Fibroblast of the aortic adventitia (primary cell): ENCODE data around the gene JARID2. TPM values are rescaled to one million over a fixed set of nuclear protein-coding genes. Genes with fewer than 3 reads are reported as not detected.
A peak's percentile ranks its signal among the peaks of the same experiment; 100 is the strongest.

Experiments
- DNase-seq: peaks from one replicate; pipeline ENCODE4 v3.0.0-alpha.2; 2010; ENCODE audit warnings: low read depth
- H3K4me3 ChIP-seq: 2 replicates; pipeline ENCODE4 v1.5.1; 2011; ENCODE audit warnings: low read depth, mild to moderate bottlenecking, control low read depth, low read length, moderate library complexity
- total RNA-seq: library from RNA; depleted of rRNA; stranded (reverse); fragments of >200 nt; gene quantifications from 2 replicates; pipeline ENCODE4 v1.2.3, GENCODE V29; 2012; ENCODE audit warnings: low replicate concordance
- TF ChIP-seq, protein P1 (sequence below): IDR thresholded peaks from 2 replicates; pipeline ENCODE4 v1.5.1; 2011; ENCODE audit warnings: mild to moderate bottlenecking, low read length, control low read depth, inconsistent platforms; ENCODE audit not compliant: insufficient read depth

Gene JARID2
- total RNA-seq, 1 donor, result 8.3 TPM

DNA sequence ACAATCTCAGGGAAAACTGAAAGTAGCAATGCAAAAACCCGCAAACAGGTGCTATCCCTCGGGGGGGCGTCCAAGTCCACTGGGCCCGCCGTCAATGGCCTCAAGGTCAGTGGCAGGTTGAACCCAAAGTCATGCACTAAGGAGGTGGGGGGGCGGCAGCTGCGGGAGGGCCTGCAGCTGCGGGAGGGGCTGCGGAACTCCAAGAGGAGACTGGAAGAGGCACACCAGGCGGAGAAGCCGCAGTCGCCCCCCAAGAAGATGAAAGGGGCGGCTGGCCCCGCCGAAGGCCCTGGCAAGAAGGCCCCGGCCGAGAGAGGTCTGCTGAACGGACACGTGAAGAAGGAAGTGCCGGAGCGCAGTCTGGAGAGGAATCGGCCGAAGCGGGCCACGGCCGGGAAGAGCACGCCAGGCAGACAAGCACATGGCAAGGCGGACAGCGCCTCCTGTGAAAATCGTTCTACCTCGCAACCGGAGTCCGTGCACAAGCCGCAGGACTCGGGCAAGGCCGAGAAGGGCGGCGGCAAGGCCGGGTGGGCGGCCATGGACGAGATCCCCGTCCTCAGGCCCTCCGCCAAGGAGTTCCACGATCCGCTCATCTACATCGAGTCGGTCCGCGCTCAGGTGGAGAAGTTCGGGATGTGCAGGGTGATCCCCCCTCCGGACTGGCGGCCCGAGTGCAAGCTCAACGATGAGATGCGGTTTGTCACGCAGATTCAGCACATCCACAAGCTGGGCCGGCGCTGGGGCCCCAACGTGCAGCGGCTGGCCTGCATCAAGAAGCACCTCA, 250.7 kb downstream of the JARID2 start:
- no peak overlapping the region for H3K4me3 ChIP-seq
- TF ChIP-seq, protein P1, sequence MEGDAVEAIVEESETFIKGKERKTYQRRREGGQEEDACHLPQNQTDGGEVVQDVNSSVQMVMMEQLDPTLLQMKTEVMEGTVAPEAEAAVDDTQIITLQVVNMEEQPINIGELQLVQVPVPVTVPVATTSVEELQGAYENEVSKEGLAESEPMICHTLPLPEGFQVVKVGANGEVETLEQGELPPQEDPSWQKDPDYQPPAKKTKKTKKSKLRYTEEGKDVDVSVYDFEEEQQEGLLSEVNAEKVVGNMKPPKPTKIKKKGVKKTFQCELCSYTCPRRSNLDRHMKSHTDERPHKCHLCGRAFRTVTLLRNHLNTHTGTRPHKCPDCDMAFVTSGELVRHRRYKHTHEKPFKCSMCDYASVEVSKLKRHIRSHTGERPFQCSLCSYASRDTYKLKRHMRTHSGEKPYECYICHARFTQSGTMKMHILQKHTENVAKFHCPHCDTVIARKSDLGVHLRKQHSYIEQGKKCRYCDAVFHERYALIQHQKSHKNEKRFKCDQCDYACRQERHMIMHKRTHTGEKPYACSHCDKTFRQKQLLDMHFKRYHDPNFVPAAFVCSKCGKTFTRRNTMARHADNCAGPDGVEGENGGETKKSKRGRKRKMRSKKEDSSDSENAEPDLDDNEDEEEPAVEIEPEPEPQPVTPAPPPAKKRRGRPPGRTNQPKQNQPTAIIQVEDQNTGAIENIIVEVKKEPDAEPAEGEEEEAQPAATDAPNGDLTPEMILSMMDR, result no peak
- DNase-seq, result no peak

GRCh38 chr6:15498640-15499039, 252.8 kb downstream of the JARID2 start:
- no peak overlapping the region for H3K4me3 ChIP-seq
- TF ChIP-seq, protein P1, result no peak
- peak; percentile 33 for DNase-seq

DNA sequence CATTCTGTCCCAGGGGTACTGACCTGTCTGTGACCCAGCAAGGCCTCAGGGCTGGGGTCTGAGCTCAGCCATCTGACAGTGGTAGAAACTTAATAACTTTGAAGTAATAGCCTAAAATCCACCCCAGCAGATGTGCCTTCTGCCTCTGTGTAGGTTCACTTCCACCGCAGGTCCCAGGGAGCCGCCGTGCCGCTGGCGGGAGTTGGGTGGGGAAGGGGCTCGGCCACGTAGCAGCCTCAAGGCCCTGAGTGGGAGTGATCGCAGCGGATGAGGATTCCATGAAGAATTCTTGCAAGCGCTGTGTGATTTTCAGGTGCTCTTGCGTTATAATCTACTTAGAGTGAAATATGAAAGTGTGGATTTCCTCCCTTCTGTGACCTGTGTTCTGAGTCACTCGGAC, 253.3 kb downstream of the JARID2 start:
- no peak for DNase-seq
- TF ChIP-seq, protein P1, result no peak
- H3K4me3 ChIP-seq, result no peak overlapping the region

DNA sequence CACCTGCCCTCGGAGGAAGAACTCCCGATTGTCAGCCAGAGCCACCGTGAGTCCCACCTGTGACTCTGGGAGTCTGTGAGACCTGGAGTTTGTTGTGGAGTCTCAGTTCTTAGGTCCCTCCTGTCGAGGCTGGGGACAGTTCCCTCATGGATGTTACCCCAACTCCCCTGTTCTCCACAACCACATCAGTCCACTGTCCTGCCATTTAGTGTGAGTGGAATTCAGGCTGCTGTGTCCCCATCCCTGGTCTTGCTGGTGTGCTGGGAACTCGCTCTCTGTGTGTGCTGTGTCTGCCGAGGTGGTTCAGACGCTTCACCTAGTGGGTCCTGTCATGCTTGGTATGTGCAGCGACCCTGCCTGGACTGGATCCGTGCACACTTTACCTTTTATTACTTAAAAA, 253.7 kb downstream of the JARID2 start:
- no peak overlapping the region for H3K4me3 ChIP-seq
- TF ChIP-seq, protein P1, result no peak
- DNase-seq, result no peak

GRCh38 chr6:15500078-15500740, 254.3 kb downstream of the JARID2 start:
- DNase-seq, result no peak
- no peak overlapping the region for H3K4me3 ChIP-seq
- TF ChIP-seq, protein P1, result no peak

DNA sequence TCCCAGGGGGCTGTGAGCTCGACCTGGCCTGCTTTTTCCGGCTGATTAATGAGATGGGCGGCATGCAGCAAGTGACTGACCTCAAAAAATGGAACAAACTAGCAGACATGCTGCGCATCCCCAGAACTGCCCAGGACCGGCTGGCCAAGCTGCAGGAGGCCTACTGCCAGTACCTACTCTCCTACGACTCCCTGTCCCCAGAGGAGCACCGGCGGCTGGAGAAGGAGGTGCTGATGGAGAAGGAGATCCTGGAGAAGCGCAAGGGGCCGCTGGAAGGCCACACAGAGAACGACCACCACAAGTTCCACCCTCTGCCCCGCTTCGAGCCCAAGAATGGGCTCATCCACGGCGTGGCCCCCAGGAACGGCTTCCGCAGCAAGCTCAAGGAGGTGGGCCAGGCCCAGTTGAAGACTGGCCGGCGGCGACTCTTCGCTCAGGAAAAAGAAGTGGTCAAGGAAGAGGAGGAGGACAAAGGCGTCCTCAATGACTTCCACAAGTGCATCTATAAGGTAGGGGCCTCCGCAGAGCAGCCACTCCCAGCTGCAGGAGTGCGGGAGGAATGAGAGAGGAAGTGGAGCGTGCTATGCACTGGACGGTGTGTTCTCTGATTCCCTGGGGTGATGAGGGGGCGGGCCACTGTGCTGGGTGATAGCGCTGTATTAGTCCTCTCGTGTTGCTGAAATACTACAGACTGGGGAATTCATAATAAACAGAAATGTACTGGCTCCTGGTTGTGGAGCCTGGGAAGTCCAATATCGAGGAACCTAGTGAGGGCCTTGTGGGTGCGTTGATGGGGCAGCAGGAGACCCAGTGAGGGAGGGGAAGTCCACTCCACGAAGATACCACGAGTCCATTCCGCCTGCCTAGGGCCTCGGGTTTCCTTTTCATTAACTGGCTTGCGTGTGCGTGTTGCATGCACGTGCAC, 255.3 kb downstream of the JARID2 start:
- no peak for DNase-seq
- H3K4me3 ChIP-seq, result no peak overlapping the region
- TF ChIP-seq, protein P1, result no peak
